OCI-LY1 (cell line): Measurements from ENCODE around the gene CRTC1.

Source experiments
- CTCF ChIP-seq: fragments of 200-600 bp; sonication (generic), shearing (Covaris generic); IDR thresholded peaks from 2 replicates; pipeline ENCODE4 v1.5.1; 2017; ENCODE audit warnings: mild to moderate bottlenecking, antibody characterized with exemption, low read length, moderate library complexity, mixed read lengths
- EZH2 ChIP-seq: fragments of 200-600 bp; sonication (generic), shearing (Covaris generic); IDR thresholded peaks from 2 replicates; pipeline ENCODE4 v1.8.0; 2017; ENCODE audit warnings: borderline replicate concordance, mixed run types, mild to moderate bottlenecking, antibody characterized with exemption, low read length, moderate library complexity, mixed read lengths

GRCh38 chr19:18803550-18804138 lies 120.2 kb downstream of the CRTC1 start:
- TF ChIP-seq EZH2: no peak
- TF ChIP-seq CTCF: no peak
